Occipital lobe (tissue), 2 donors: Measurements from ENCODE around the gene FIZ1. TPM values are rescaled to one million over a fixed set of nuclear protein-coding genes. Genes with fewer than 3 reads are reported as not detected.

ENCODE experiments used
- DNase-seq: peaks from one replicate; lab custom pipeline; 2025; lab: John Stamatoyannopoulos, UW
- total RNA-seq: library from RNA; depleted of rRNA; stranded (reverse); fragments of >200 nt; gene quantifications from one replicate; pipeline ENCODE4 v1.2.3, GENCODE V29; 2014

Gene FIZ1
- total RNA-seq, 1 donor from 2014 or later = 4.1 TPM

- no peak for DNase-seq
These were observed 55.8 kb downstream of the FIZ1 start for GRCh38 chr19:55543567-55543966.

- DNase-seq = no peak
These were observed 56.9 kb downstream of the FIZ1 start for GRCh38 chr19:55542292-55542855.

Other genes with a start within 250 kb of the FIZ1 start
- gene COX6B2, start 244.8 kb downstream of the FIZ1 start, total RNA-seq = not detected
- not detected for gene GARIN5B, start 236.3 kb downstream of the FIZ1 start, total RNA-seq
- 0.16 TPM for gene IL11, start 229.1 kb downstream of the FIZ1 start, total RNA-seq
- gene TMEM190, start 222.7 kb downstream of the FIZ1 start, total RNA-seq = not detected
- not detected for gene TMEM238, start 215.2 kb downstream of the FIZ1 start, total RNA-seq
- gene RPL28, start 213.6 kb downstream of the FIZ1 start, total RNA-seq = 112 TPM
- 35.9 TPM for gene UBE2S, start 191.7 kb downstream of the FIZ1 start, total RNA-seq
- gene SHISA7, start 156.2 kb downstream of the FIZ1 start, total RNA-seq = 4.2 TPM
- gene ISOC2, start 137.9 kb downstream of the FIZ1 start, total RNA-seq = 13.7 TPM
- not detected for gene C19orf85, start 134.8 kb downstream of the FIZ1 start, total RNA-seq
- 0.78 TPM for gene ZNF628, start 122.9 kb downstream of the FIZ1 start, total RNA-seq
- 15.0 TPM for gene NAT14, start 114.3 kb downstream of the FIZ1 start, total RNA-seq
- 0.31 TPM for gene SSC5D, start 111.1 kb downstream of the FIZ1 start, total RNA-seq
- gene SBK2, start 62.4 kb downstream of the FIZ1 start, total RNA-seq = not detected
- gene SBK3, start 54.0 kb downstream of the FIZ1 start, total RNA-seq = 0.31 TPM
- 4.2 TPM for gene ZNF579, start 18.7 kb downstream of the FIZ1 start, total RNA-seq
- 2.8 TPM for gene ZNF524, start 771 bp upstream of the FIZ1 start, total RNA-seq
- gene ZNF865, start 6.1 kb upstream of the FIZ1 start, total RNA-seq = 1.2 TPM
- gene ZNF784, start 25.0 kb upstream of the FIZ1 start, total RNA-seq = 5.1 TPM
- gene ZNF580, start 41.5 kb upstream of the FIZ1 start, total RNA-seq = 4.8 TPM
- 5.6 TPM for gene ZNF581, start 44.1 kb upstream of the FIZ1 start, total RNA-seq
- gene CCDC106, start 48.7 kb upstream of the FIZ1 start, total RNA-seq = 7.8 TPM
- gene U2AF2, start 55.5 kb upstream of the FIZ1 start, total RNA-seq = 65.8 TPM
- 20.7 TPM for gene EPN1, start 75.7 kb upstream of the FIZ1 start, total RNA-seq
- not detected for gene NLRP9, start 138.9 kb upstream of the FIZ1 start, total RNA-seq
- not detected for gene RFPL4A, start 159.6 kb upstream of the FIZ1 start, total RNA-seq
- gene RFPL4AL1, start 169.6 kb upstream of the FIZ1 start, total RNA-seq = not detected
- not detected for gene NLRP11, start 232.5 kb upstream of the FIZ1 start, total RNA-seq
- gene NLRP4, start 237.0 kb upstream of the FIZ1 start, total RNA-seq = under 0.01 TPM